Measurements from ENCODE around the gene RIIAD1. TPM values are rescaled to one million over a fixed set of nuclear protein-coding genes. Genes with fewer than 3 reads are reported as not detected.

Gene RIIAD1
- total RNA-seq, 2 donors from 2014 or later = not detected

DNA sequence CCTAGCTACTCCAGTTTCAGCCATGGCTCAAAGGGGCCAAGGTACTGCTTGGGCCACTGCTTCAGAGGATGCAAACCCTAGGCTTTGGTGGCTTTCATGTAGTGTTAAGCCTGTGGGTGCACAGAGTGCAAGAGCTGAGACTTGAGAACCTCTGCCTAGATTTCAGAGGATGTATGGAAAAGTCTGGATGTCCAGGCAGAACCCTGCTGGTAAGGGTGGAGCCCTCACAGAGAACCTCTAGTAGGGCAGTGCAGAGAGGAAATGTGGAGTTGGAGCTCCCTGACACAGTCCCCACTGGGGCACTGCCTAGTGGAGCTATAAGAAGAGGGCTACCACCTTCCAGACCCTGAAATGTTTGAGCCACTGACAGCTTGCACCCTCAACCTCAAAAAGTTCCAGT, 16.2 kb downstream of the RIIAD1 start:
- no peak for DNase-seq
- H3K4me1 ChIP-seq (ENCODE audit: control insufficient read depth, insufficient read depth, low read length) = no peaks in the 10 kb centered on the region
- no peak overlapping the region for H3K4me3 ChIP-seq (ENCODE audit: low read length)
- no peaks in the 10 kb centered on the region for H3K36me3 ChIP-seq (ENCODE audit: control insufficient read depth, insufficient read depth, low read length)
- Mint-ChIP-seq H3K36me3 (ENCODE audit: low read depth) (no peaks in the 10 kb centered on the region), H3K4me1 (no peaks in the 10 kb centered on the region), H3K4me3 (no peak overlapping the region), H3K27ac (no peak overlapping the region), H3K27me3 (ENCODE audit: insufficient read depth) (peaks cover 10% of the 10 kb centered on the region), H3K9me3 (peaks cover 20% of the 10 kb centered on the region)
- no peak overlapping the region for H3K27ac ChIP-seq (ENCODE audit: low read depth, low read length)
- H3K9ac ChIP-seq (ENCODE audit: extremely low read depth, low read length, poor library complexity, severe bottlenecking) = no peak overlapping the region
- peaks cover 18% of the 10 kb centered on the region for H3K9me3 ChIP-seq (ENCODE audit: control insufficient read depth, low read length)
- H3K27me3 ChIP-seq (ENCODE audit: control insufficient read depth, insufficient read depth, low read length, poor library complexity, severe bottlenecking) = no peaks in the 10 kb centered on the region
- TF ChIP-seq, protein P1, sequence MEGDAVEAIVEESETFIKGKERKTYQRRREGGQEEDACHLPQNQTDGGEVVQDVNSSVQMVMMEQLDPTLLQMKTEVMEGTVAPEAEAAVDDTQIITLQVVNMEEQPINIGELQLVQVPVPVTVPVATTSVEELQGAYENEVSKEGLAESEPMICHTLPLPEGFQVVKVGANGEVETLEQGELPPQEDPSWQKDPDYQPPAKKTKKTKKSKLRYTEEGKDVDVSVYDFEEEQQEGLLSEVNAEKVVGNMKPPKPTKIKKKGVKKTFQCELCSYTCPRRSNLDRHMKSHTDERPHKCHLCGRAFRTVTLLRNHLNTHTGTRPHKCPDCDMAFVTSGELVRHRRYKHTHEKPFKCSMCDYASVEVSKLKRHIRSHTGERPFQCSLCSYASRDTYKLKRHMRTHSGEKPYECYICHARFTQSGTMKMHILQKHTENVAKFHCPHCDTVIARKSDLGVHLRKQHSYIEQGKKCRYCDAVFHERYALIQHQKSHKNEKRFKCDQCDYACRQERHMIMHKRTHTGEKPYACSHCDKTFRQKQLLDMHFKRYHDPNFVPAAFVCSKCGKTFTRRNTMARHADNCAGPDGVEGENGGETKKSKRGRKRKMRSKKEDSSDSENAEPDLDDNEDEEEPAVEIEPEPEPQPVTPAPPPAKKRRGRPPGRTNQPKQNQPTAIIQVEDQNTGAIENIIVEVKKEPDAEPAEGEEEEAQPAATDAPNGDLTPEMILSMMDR (conservative IDR thresholded peaks at IDR 0.05) = no peak

DNA sequence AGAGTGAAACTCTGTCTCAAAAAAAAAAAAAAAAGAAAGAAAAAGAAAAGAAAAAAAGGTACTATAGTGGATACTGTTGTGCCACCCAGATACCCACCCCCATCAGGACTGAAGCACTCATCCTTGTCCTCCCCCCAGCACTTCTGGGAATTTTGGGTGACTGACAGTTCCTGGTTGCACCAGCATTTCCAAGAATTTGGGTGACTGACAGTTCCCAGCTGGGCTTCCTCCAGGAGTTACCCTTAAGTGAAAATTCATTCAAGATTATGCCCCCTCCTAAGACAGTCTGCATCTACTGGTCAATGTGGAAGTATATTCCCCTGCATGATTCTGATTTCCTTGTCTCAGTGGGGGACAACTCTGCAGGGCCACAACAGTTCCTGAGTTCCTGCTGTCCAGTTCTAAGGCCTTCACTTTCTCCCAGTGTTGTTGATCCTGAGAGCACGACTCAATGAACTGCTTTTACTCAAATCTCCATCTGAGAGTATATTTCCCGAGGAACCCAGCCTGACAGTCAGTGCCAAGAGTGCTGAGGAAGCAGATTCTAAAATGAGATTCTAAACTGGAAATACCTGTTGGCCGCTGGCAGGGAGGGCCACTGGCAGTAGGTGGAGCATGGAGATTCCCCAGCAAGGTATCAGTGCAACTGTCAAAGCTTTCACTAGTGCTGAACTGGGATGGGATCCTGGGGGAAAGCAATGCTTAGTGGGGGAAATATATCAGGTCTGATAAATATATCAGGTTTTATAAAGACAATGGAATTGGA, 18.5 kb downstream of the RIIAD1 start:
- H3K9me3 Mint-ChIP-seq = peaks cover 20% of the 10 kb centered on the region
- Histone ChIP-seq H3K9me3 (ENCODE audit: control insufficient read depth, low read length) (peaks cover 18% of the 10 kb centered on the region), H3K9ac (ENCODE audit: extremely low read depth, low read length, poor library complexity, severe bottlenecking) (no peak overlapping the region), H3K4me1 (ENCODE audit: control insufficient read depth, insufficient read depth, low read length) (no peaks in the 10 kb centered on the region), H3K27me3 (ENCODE audit: control insufficient read depth, insufficient read depth, low read length, poor library complexity, severe bottlenecking) (peaks cover 20% of the 10 kb centered on the region), H3K27ac (ENCODE audit: low read depth, low read length) (no peak overlapping the region), H3K4me3 (ENCODE audit: low read length) (no peak overlapping the region), H3K36me3 (ENCODE audit: control insufficient read depth, insufficient read depth, low read length) (no peaks in the 10 kb centered on the region)
- TF ChIP-seq, protein P1 (conservative IDR thresholded peaks at IDR 0.05) = no peak
- 85% methylated on average over 3 of the region's 3 CpGs; no CpG with 5 or more reads in 1 of the 2 experiments for WGBS, 2 experiments (ENCODE audit: insufficient coverage in 1 of 2, insufficient read length in 1 of 2)
- no peaks in the 10 kb centered on the region for H3K36me3 Mint-ChIP-seq (ENCODE audit: low read depth)
- no peak overlapping the region for H3K4me3 Mint-ChIP-seq
- H3K27ac Mint-ChIP-seq = no peak overlapping the region
- no peaks in the 10 kb centered on the region for H3K4me1 Mint-ChIP-seq
- peak; percentile 51 for DNase-seq
- H3K27me3 Mint-ChIP-seq (ENCODE audit: insufficient read depth) = peaks cover 17% of the 10 kb centered on the region

DNA sequence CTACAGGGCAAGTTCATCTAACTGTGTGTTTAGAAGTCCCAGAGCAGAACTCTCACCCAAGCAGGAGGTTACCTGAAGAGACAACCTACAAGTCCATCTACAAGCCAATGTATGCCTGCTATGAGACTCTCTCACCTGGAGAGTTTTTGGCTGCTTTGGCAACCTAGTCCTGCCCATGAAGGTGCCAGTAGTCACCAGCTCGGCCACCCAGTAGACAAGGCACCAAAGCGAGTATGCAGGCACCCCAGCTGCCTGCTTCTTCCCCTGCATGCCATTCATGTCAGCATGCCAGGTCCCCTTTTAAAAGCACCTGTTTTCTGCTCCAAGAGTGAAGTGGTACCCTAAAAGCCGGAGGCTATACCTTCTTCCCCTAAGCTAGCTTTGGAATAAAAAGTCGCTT, 20.2 kb downstream of the RIIAD1 start:
- TF ChIP-seq, protein P1 (conservative IDR thresholded peaks at IDR 0.05) = no peak
- DNase-seq = no peak
- H3K36me3 Mint-ChIP-seq (ENCODE audit: low read depth) = no peaks in the 10 kb centered on the region
- H3K27ac Mint-ChIP-seq = no peak overlapping the region
- peaks cover 19% of the 10 kb centered on the region for H3K9me3 Mint-ChIP-seq
- Histone ChIP-seq H3K36me3 (ENCODE audit: control insufficient read depth, insufficient read depth, low read length) (no peaks in the 10 kb centered on the region), H3K4me1 (ENCODE audit: control insufficient read depth, insufficient read depth, low read length) (no peaks in the 10 kb centered on the region), H3K9me3 (ENCODE audit: control insufficient read depth, low read length) (peaks cover 18% of the 10 kb centered on the region), H3K9ac (ENCODE audit: extremely low read depth, low read length, poor library complexity, severe bottlenecking) (no peak overlapping the region), H3K27me3 (ENCODE audit: control insufficient read depth, insufficient read depth, low read length, poor library complexity, severe bottlenecking) (peaks cover 29% of the 10 kb centered on the region), H3K4me3 (ENCODE audit: low read length) (no peak overlapping the region), H3K27ac (ENCODE audit: low read depth, low read length) (no peak overlapping the region)
- no peaks in the 10 kb centered on the region for H3K4me1 Mint-ChIP-seq
- WGBS, 2 experiments (ENCODE audit: insufficient coverage in 1 of 2, insufficient read length in 1 of 2) = 88 to 93% methylated on average over 4 of the region's 4 CpGs
- no peak overlapping the region for H3K4me3 Mint-ChIP-seq
- peaks cover 24% of the 10 kb centered on the region for H3K27me3 Mint-ChIP-seq (ENCODE audit: insufficient read depth)
